ENCODE measurements around the gene MBP. TPM values are rescaled to one million over a fixed set of nuclear protein-coding genes. Genes with fewer than 3 reads are reported as not detected.
A peak's percentile ranks its signal among the peaks of the same experiment; 100 is the strongest.

Gene MBP
- total RNA-seq, 2 donors from 2014 or later: 15.4 to 15.8 TPM

DNA sequence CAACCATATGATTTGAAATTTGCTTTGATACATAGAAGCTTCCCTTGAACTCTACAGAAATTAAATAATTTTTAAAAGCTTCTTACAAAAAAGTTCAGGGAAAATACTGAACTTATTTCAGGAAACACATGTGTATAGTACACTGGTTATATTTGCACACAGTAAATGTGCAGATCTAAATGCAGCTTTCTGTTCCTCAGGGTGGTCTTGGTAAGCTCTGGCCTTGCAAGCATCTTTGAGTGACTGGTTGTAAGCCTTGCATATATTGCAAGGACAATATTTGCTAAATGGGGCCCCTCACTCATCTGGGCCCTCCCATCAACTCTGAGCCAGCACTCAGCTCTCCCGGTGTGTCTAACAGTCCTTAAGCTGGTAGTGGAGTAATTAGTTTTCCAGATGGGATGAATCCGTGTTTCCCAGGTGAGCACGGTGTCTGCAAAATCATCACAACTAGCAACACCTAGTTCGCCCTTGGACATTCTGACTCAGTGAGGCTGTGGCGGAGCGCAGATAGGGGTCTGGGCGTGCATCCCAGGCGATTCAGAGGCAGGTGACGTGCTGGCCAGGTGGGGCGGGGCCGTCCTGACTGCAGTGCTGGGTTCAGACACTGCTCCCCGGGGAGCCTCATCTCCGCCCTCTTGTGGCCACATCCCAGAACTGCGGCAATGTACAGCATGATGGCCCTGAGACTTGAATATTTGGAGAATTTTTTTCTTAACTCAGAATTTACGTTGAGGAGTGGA is 149.6 kb downstream of the MBP start:
- TF ChIP-seq, protein P1, sequence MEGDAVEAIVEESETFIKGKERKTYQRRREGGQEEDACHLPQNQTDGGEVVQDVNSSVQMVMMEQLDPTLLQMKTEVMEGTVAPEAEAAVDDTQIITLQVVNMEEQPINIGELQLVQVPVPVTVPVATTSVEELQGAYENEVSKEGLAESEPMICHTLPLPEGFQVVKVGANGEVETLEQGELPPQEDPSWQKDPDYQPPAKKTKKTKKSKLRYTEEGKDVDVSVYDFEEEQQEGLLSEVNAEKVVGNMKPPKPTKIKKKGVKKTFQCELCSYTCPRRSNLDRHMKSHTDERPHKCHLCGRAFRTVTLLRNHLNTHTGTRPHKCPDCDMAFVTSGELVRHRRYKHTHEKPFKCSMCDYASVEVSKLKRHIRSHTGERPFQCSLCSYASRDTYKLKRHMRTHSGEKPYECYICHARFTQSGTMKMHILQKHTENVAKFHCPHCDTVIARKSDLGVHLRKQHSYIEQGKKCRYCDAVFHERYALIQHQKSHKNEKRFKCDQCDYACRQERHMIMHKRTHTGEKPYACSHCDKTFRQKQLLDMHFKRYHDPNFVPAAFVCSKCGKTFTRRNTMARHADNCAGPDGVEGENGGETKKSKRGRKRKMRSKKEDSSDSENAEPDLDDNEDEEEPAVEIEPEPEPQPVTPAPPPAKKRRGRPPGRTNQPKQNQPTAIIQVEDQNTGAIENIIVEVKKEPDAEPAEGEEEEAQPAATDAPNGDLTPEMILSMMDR (IDR thresholded peaks at IDR 0.05): peak; percentile 88 to 92
- H3K4me1 ChIP-seq: peaks cover 0 to 9% of the 10 kb centered on the region in 2 donors
- no peak for DNase-seq (ENCODE audit: low spot score)
- H3K27ac ChIP-seq: no peak overlapping the region
- H3K36me3 ChIP-seq: no peaks in the 10 kb centered on the region
- no peaks in the 10 kb centered on the region for H3K27me3 ChIP-seq
- no peak overlapping the region for H3K4me3 ChIP-seq
- H3K9me3 ChIP-seq: no peaks in the 10 kb centered on the region

DNA sequence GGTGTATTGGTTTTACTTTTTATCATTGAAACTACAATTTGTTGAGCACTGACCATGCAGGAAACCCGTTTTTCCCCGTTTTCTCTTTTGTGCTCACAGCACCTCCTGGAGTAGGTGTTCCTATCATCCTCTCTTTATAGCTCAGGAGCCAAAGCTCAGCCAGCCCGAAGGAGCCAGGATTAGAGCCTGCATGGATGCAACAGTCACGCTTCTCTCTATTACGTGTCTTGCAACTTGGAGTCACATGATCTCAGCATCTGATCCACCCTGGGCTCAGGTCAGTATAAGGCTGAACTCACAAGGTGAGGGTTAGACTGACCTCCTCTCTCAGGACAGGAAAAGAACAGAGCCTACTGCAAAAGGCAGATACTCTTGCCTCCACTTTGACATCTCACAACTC is 150.5 kb downstream of the MBP start:
- peaks cover 0 to 18% of the 10 kb centered on the region in 2 donors for H3K4me1 ChIP-seq
- no peaks in the 10 kb centered on the region for H3K9me3 ChIP-seq
- TF ChIP-seq, protein P1 (IDR thresholded peaks at IDR 0.05): no peak
- no peak overlapping the region for H3K4me3 ChIP-seq
- H3K27me3 ChIP-seq: no peaks in the 10 kb centered on the region
- DNase-seq (ENCODE audit: low spot score): no peak
- no peaks in the 10 kb centered on the region for H3K36me3 ChIP-seq
- H3K27ac ChIP-seq: no peak overlapping the region

DNA sequence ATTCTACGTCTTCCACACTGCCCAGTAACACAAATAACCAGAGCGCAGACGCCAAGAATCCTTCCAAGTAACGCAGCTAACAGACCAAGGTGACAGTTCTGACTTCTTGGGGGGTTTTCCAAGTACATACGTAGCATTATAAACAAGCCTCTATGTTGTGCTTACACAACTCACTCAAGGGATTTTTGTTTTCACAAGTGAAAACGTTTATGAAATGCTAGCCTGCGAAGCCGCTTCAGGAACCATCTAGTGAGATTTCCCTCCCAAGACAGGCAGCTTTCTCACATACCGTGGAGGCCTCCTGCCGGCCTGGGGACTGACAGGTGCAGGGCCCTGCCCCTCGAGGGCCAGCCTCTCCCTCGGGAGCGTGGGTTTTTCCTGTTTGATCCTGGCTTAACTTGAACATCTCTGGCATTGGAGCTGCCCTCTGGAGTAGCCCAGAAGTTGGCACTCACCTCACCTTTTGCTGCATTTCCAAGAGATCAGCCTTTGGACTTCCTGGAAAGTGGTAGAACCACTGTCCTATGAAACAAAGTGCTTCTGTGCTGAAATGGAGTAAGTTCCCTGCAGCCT is 151.1 kb downstream of the MBP start:
- H3K9me3 ChIP-seq: no peaks in the 10 kb centered on the region
- no peak for DNase-seq (ENCODE audit: low spot score)
- H3K4me3 ChIP-seq: no peak overlapping the region
- peaks cover 0 to 18% of the 10 kb centered on the region in 2 donors for H3K4me1 ChIP-seq
- H3K27me3 ChIP-seq: no peaks in the 10 kb centered on the region
- TF ChIP-seq, protein P1 (IDR thresholded peaks at IDR 0.05): no peak
- H3K27ac ChIP-seq: no peak overlapping the region
- no peaks in the 10 kb centered on the region for H3K36me3 ChIP-seq

DNA sequence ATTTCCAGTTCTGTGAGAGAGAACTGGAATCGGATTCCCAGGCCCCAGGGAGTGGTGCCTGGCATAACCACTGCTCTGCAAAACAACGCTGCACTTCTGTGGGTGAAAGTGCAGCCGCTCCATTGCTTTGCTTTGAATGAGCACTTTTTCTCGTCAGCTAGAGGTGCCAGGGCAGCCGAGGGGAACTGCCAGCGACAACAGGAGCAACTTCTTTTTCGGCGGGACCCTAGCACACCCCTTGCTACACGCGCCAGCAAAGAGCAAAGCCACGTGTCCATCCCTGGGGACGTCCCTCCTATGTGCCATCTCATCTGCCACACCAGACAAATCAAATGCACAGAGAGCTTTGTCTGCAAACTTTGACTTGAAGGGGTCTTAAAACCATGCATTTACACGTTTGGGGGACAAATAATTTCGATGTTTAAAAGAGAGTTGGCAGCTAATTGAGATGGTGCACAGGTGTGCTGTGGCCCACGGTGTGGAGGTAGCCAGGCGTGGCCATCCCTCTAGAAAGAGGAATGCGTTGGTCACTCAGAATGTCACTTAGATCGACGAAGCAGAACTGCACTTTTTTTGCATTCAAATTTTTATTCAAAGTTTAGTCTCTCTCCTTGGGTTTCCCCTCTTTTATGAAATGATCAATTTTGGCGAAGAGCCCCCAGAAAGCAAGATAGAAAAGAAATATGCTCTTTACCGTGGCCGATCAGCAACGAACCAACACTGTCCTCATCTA is 151.8 kb downstream of the MBP start:
- TF ChIP-seq, protein P1 (IDR thresholded peaks at IDR 0.05): no peak
- Histone ChIP-seq H3K27ac (no peak overlapping the region), H3K27me3 (no peaks in the 10 kb centered on the region), H3K4me1 (peaks cover 0 to 18% of the 10 kb centered on the region in 2 donors), H3K4me3 (no peak overlapping the region), H3K36me3 (no peaks in the 10 kb centered on the region), H3K9me3 (no peaks in the 10 kb centered on the region)
- no peak for DNase-seq (ENCODE audit: low spot score)

DNA sequence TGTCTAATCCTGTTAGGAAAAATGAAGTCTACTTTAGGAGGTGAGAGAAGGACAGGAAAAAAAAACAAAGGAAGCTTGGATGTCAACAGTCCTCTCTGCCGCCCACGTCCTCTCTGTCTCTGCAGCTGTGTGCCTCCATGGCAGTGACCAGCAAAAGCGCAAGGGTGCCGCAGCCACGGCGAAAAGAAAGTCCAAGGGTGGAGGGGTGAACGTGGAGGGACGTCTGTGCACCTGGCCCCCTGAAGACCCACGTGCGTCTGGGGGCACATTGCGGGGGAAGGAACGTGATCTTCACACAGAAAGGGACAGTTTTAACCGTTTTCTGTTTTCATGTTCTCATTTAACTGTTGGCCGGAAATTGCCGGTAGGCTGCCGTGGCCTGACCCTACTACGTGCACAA is 152.7 kb downstream of the MBP start:
- no peak overlapping the region for H3K4me3 ChIP-seq
- no peak overlapping the region for H3K27ac ChIP-seq
- peak; percentile 38 for DNase-seq (ENCODE audit: low spot score)
- no peaks in the 10 kb centered on the region for H3K27me3 ChIP-seq
- no peaks in the 10 kb centered on the region for H3K9me3 ChIP-seq
- TF ChIP-seq, protein P1 (IDR thresholded peaks at IDR 0.05): no peak
- no peaks in the 10 kb centered on the region for H3K36me3 ChIP-seq
- peaks cover 0 to 18% of the 10 kb centered on the region in 2 donors for H3K4me1 ChIP-seq

All from right atrium auricular region (tissue), 2 donors.